GM12872 (cell line): ENCODE measurements around the gene MXI1.

Experiments
- TF ChIP-seq, protein P1 (sequence below): IDR thresholded peaks from 3 replicates; pipeline ENCODE4 v1.5.1; 2011; ENCODE audit warnings: low read depth, mild to moderate bottlenecking, low read length, moderate library complexity; ENCODE audit not compliant: insufficient read depth

Gene MXI1

DNA sequence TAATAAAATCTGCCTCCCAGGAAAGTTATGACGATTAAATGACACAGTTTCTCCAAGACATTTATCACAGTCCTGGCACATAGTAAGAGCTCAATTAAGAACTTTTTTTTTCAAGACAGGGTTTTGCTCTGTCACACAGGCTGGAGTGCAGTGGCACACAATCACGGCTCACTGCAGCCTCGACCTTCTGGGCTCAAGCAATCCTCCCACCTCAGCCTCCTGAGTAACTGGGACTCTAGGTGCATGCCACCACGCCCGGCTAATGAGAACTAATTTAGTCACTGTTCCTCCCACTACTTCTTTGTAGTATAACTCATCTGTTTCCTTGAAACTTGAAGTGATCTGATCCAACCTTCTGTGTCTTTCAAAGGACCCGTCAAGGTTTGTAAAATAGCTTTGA lies 42.2 kb upstream of the MXI1 start:
- TF ChIP-seq, protein P1, sequence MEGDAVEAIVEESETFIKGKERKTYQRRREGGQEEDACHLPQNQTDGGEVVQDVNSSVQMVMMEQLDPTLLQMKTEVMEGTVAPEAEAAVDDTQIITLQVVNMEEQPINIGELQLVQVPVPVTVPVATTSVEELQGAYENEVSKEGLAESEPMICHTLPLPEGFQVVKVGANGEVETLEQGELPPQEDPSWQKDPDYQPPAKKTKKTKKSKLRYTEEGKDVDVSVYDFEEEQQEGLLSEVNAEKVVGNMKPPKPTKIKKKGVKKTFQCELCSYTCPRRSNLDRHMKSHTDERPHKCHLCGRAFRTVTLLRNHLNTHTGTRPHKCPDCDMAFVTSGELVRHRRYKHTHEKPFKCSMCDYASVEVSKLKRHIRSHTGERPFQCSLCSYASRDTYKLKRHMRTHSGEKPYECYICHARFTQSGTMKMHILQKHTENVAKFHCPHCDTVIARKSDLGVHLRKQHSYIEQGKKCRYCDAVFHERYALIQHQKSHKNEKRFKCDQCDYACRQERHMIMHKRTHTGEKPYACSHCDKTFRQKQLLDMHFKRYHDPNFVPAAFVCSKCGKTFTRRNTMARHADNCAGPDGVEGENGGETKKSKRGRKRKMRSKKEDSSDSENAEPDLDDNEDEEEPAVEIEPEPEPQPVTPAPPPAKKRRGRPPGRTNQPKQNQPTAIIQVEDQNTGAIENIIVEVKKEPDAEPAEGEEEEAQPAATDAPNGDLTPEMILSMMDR: no peak

GRCh38 chr10:110167149-110167548 lies 40.3 kb upstream of the MXI1 start:
- TF ChIP-seq, protein P1: no peak

DNA sequence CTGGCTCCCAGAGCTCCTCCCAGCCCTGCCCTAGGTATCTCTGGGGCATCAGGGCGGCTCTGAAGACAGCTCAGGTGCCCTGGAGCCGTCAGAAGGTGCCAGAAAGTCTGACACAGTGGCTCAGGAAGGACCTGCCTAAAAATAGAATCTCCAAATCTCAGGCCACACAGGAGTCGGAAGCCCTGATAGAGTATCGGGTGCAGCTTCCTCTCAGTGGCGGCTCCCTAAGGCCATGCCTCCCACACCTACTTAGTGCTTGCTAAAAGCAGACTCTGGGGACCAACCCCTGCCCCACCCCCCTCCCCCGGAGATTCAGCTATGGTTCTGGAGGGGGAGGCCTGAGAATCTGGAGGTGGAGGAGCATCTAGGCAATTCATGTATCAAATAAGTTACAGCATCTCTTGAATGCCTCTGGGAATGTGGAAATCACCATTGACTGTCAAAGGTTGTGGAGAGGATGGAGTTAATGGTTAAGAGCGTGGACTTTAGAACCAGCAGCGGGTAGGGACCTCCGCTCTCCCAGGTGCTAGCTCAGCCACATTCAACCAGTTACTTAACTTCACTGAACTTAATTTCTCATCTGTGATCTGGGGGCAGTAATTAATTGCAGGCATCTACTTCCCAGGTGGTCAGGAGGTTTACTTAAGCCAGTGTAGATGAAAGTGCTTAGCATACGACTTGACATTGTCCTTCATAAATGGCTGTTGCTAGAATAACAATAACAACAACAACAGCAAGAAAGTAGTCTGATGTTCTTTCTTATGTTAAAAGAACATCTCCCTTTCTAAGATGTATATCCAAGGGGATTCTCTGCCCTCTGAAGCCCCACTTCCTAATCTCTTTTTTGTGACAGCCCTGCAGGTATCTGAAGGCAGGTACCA lies 38.6 kb upstream of the MXI1 start:
- TF ChIP-seq, protein P1: no peak

DNA sequence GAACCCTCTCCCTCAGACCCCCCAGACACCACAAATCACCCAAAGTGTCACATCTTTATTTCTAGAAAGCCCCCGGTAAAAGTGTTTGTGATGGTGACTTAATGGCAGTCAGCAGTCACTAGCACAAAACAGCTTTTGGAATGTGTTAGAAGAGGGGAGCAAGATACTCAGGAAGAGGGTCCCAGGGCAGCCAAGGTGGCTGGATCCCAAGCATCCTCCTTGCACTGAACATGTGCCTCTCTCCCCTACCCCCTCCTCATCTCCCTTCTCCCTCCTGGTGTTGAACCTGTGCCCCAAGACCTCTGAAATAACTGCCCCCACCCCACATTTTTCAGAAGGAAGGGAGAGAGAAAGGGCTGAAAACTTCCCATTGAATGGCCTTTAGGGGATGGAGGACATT lies 37.8 kb upstream of the MXI1 start:
- TF ChIP-seq, protein P1: no peak

DNA sequence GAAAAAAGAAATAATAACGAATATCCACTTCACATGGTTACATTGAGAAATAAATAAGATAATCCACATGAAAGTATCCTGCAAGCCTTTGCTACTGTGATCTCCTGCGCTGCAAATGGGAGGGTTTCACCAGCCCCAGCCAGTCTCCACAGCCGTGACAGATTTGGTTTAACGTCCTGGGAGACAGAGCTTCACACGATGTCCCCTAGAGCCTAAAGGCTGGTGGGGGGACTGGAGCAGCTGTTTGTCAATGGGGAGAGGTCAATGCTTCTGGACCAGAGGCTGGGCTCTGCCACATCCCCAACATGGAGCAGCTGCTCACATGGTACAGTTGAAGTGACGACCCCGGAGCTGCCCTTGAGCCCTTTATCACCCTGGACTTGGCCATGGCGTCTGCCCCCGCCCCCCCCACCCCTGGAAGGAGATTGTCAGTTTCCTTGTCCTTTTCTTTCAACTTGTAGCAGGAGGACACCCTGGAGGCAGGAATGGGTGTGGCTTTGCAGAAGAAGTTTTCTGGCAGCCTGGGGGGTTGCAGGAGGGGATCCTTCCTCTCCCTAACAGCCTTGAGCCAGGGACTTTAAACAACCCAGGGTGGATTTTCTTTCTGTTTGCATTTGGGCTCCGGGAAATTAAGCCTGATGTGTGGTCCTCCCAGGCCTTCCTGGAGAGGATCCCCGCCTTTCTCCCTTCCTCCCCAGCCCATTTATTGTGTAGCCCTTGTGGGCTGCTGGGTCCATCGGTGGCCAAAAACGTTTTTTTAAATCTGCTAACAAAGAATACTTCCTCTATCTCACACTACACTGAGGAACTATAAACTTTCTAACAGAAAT lies 37.0 kb upstream of the MXI1 start:
- TF ChIP-seq, protein P1: no peak

DNA sequence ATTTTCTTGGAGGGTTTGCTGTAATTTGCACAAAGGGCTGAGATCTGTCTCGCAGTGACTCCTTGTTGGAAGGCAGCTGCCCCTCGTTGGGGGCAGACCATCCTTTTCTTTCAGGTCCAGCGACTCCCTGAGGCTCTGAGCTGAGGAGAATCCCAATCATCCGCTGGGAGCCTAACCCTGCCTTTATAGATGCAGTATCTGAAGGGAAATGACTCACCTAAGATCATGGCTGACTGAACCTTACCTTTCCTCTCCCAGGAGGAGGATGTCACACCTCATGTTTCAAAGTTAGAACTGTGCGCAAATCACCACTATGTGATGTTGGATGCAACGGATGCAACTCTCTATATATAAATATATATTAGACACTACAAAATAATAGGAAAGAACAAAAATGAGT lies 36.4 kb upstream of the MXI1 start:
- TF ChIP-seq, protein P1: no peak

GRCh38 chr10:110172155-110172554 lies 35.2 kb upstream of the MXI1 start:
- TF ChIP-seq, protein P1: no peak
